H1 (cell line): ENCODE results near the gene CMSS1. TPM values are rescaled to one million over a fixed set of nuclear protein-coding genes. Genes with fewer than 3 reads are reported as not detected.

ENCODE experiments used
- CTCF ChIA-PET: fragments of 300-600 bp; sonication (Branson Sonifier 250); formaldehyde crosslinking; loops from one replicate; lab custom pipeline; 2021; ENCODE audit not compliant: partially characterized antibody; lab: Charles Lee
- POLR2A ChIA-PET: fragments of 300-600 bp; sonication (Branson Sonifier 250); formaldehyde crosslinking; loops from one replicate; lab custom pipeline; 2021; ENCODE audit warnings: inconsistent platforms; ENCODE audit not compliant: partially characterized antibody; lab: Charles Lee
- DNase-seq, 2 experiments: peaks; one replicate each; pipeline versions ENCODE4 v3.0.0 to v3.0.0-alpha.2; 2010 to 2022; ENCODE audit warnings: low spot score in 2 of 2, low read depth in 1 of 2, mixed read lengths in 1 of 2
- FAIRE-seq: peaks from 2 replicates; lab custom pipeline; 2011; peaks lifted over from hg19 to GRCh38; lab: Jason Lieb, UNC
- H2AFZ ChIP-seq: 2 replicates; pipeline ENCODE4 v1.8.1; 2012; ENCODE audit warnings: low read length, inconsistent platforms
- H2AK5ac ChIP-seq: 2 replicates; pipeline ENCODE4 v1.6.1; 2013; ENCODE audit warnings: low read depth, low read length
- H2BK120ac ChIP-seq: replicated peaks from 2 replicates; pipeline ENCODE3; 2013; ENCODE audit warnings: low read depth, low read length, inconsistent platforms
- H2BK12ac ChIP-seq: 2 replicates; pipeline ENCODE4 v1.6.1; 2013; ENCODE audit warnings: low read depth, low read length
- H2BK15ac ChIP-seq: 2 replicates; pipeline ENCODE4 v1.6.1; 2013; ENCODE audit warnings: low read length
- H2BK20ac ChIP-seq: 2 replicates; pipeline ENCODE4 v1.6.1; 2013; ENCODE audit warnings: low read length
- H2BK5ac ChIP-seq: 2 replicates; pipeline ENCODE4 v1.6.1; 2013; ENCODE audit warnings: low read depth, low read length
- H3K14ac ChIP-seq: 2 replicates; pipeline ENCODE4 v1.6.1; 2013; ENCODE audit warnings: inconsistent platforms; ENCODE audit not compliant: insufficient read length
- H3K18ac ChIP-seq: 2 replicates; pipeline ENCODE4 v1.6.1; 2013; ENCODE audit warnings: low read length; ENCODE audit errors: extremely low read depth
- H3K23ac ChIP-seq: 2 replicates; pipeline ENCODE4 v1.6.1; 2013; ENCODE audit warnings: inconsistent platforms; ENCODE audit not compliant: insufficient read length
- H3K23me2 ChIP-seq: 2 replicates; pipeline ENCODE4 v1.6.1; 2013; ENCODE audit warnings: low read depth, low read length
- H3K27ac ChIP-seq: 2 replicates; pipeline ENCODE4 v1.6.1; 2011; ENCODE audit warnings: low read depth, low read length, inconsistent platforms
- H3K27me3 ChIP-seq, 4 experiments: replicated peaks in 1 of 4; 1 replicate in 1 of 4; 2 replicates in 3 of 4; pipeline versions ENCODE4 v1.6.1 to v1.8.1; 2011 to 2013; ENCODE audit warnings: low read length in 3 of 4, mild to moderate bottlenecking in 3 of 4, inconsistent platforms in 2 of 4, mixed read lengths in 2 of 4, moderate library complexity in 1 of 4; ENCODE audit not compliant: control insufficient read depth in 3 of 4, insufficient read depth in 3 of 4; ENCODE audit errors: extremely low read depth in 1 of 4
- H3K36me3 ChIP-seq, 4 experiments: 2 replicates each; pipeline versions ENCODE4 v1.6.1 to v1.8.1; 2011 to 2013; ENCODE audit warnings: mild to moderate bottlenecking in 4 of 4, low read length in 3 of 4, moderate library complexity in 2 of 4, control low read depth in 1 of 4, inconsistent platforms in 1 of 4; ENCODE audit not compliant: insufficient read depth in 4 of 4, control insufficient read depth in 2 of 4
- H3K4ac ChIP-seq: replicated peaks from 2 replicates; pipeline ENCODE3; 2013; ENCODE audit warnings: low read length, low read depth, mixed read lengths, inconsistent platforms; ENCODE audit not compliant: insufficient read length
- H3K4me1 ChIP-seq, 4 experiments: replicated peaks in 1 of 4; 1 replicate in 1 of 4; 2 replicates in 3 of 4; pipeline versions ENCODE4 v1.6.1 to v1.8.1; 2011 to 2013; ENCODE audit warnings: low read length in 3 of 4, inconsistent platforms in 2 of 4, mixed read lengths in 1 of 4; ENCODE audit not compliant: insufficient read depth in 4 of 4, control insufficient read depth in 3 of 4
- H3K4me2 ChIP-seq, 2 experiments: 2 replicates each; pipeline versions ENCODE4 v1.6.1 to v1.8.1; 2011 to 2013; ENCODE audit warnings: low read depth in 2 of 2, low read length in 2 of 2, control low read depth in 1 of 2, inconsistent platforms in 1 of 2, mild to moderate bottlenecking in 1 of 2; ENCODE audit not compliant: insufficient read depth in 1 of 2
- H3K4me3 ChIP-seq, 4 experiments: fragments of 200-600, 300-600 bp in 1 of 4; sonication (generic), shearing (Covaris generic), sonication (Bioruptor Twin) in 1 of 4; 2 replicates each; pipeline versions ENCODE4 v1.5.1 to v1.8.1; 2011 to 2016; ENCODE audit warnings: low read length in 4 of 4, low read depth in 3 of 4, control low read depth in 2 of 4, inconsistent platforms in 2 of 4, mild to moderate bottlenecking in 2 of 4, mixed read lengths in 1 of 4, moderate library complexity in 1 of 4; ENCODE audit not compliant: insufficient read depth in 2 of 4; ENCODE audit errors: extremely low read depth in 1 of 4
- H3K56ac ChIP-seq: replicated peaks from 2 replicates; pipeline ENCODE3; 2013; ENCODE audit warnings: low read depth, mild to moderate bottlenecking, mixed read lengths, low read length, inconsistent platforms; ENCODE audit not compliant: insufficient read length
- H3K79me1 ChIP-seq: 2 replicates; pipeline ENCODE4 v1.6.1; 2013; ENCODE audit warnings: low read depth, low read length, control low read depth
- H3K79me2 ChIP-seq, 2 experiments: 2 replicates each; pipeline versions ENCODE4 v1.6.1 to v1.8.1; 2012 to 2013; ENCODE audit warnings: low read length in 2 of 2, mild to moderate bottlenecking in 2 of 2, inconsistent platforms in 1 of 2; ENCODE audit not compliant: insufficient read depth in 2 of 2, control insufficient read depth in 1 of 2
- H3K9ac ChIP-seq, 4 experiments: replicated peaks in 1 of 4; 1 replicate in 1 of 4; 2 replicates in 3 of 4; pipeline versions ENCODE4 v1.6.1 to v1.8.1; 2011 to 2013; ENCODE audit warnings: low read depth in 3 of 4, low read length in 3 of 4, control low read depth in 2 of 4, mild to moderate bottlenecking in 2 of 4, moderate library complexity in 2 of 4, inconsistent platforms in 1 of 4; ENCODE audit errors: extremely low read depth in 1 of 4
- H3K9me3 ChIP-seq, 2 experiments: 2 replicates each; pipeline versions ENCODE4 v1.6.1 to v1.8.1; 2012 to 2013; ENCODE audit warnings: mild to moderate bottlenecking in 2 of 2, moderate library complexity in 2 of 2, control low read depth in 1 of 2, inconsistent platforms in 1 of 2, low read depth in 1 of 2, low read length in 1 of 2, mixed read lengths in 1 of 2; ENCODE audit not compliant: insufficient read depth in 2 of 2
- H4K20me1 ChIP-seq, 2 experiments: replicated peaks in 1 of 2; 2 replicates each; pipeline versions ENCODE3 to v1.8.1; 2011 to 2013; ENCODE audit warnings: inconsistent platforms in 2 of 2, low read length in 2 of 2, mild to moderate bottlenecking in 1 of 2; ENCODE audit not compliant: insufficient read depth in 2 of 2, control insufficient read depth in 1 of 2
- H4K5ac ChIP-seq: 2 replicates; pipeline ENCODE4 v1.6.1; 2013; ENCODE audit warnings: low read length, low read depth, mixed read lengths, inconsistent platforms; ENCODE audit not compliant: insufficient read length
- H4K8ac ChIP-seq: 2 replicates; pipeline ENCODE4 v1.8.0; 2013; ENCODE audit warnings: mild to moderate bottlenecking, moderate library complexity, low read length, inconsistent platforms; ENCODE audit not compliant: insufficient read depth; ENCODE audit errors: extremely low read depth
- H4K91ac ChIP-seq: replicated peaks from 2 replicates; pipeline ENCODE3; 2013; ENCODE audit warnings: low read length, mixed read lengths, inconsistent platforms; ENCODE audit not compliant: insufficient read length
- ATF3 ChIP-seq: IDR thresholded peaks from 2 replicates; pipeline ENCODE4 v1.6.1; 2011; ENCODE audit warnings: low read depth, mild to moderate bottlenecking, low read length; ENCODE audit not compliant: insufficient read depth
- CTBP2 ChIP-seq: IDR thresholded peaks from 2 replicates; pipeline ENCODE4 v1.7.0; 2011; ENCODE audit warnings: borderline replicate concordance, mild to moderate bottlenecking, moderate library complexity, mixed read lengths, low read length; ENCODE audit not compliant: insufficient read depth, insufficient read length
- EP300 ChIP-seq, 2 experiments: IDR thresholded peaks; 1 replicate in 1 of 2; 2 replicates in 1 of 2; pipeline ENCODE4 v1.6.1; 2011 to 2012; ENCODE audit warnings: low read depth in 2 of 2, low read length in 2 of 2, mild to moderate bottlenecking in 2 of 2, borderline replicate concordance in 1 of 2, inconsistent platforms in 1 of 2, moderate library complexity in 1 of 2
- FOSL1 ChIP-seq: IDR thresholded peaks from 2 replicates; pipeline ENCODE4 v1.6.1; 2011; ENCODE audit warnings: mild to moderate bottlenecking, low read depth, low read length, moderate library complexity; ENCODE audit not compliant: insufficient read depth
- GTF2F1 ChIP-seq: IDR thresholded peaks from 2 replicates; pipeline ENCODE4 v1.6.1; 2012; ENCODE audit warnings: low read depth, low read length, improper control_type of control experiment, borderline replicate concordance
- HDAC6 ChIP-seq: IDR thresholded peaks from one replicate; pipeline ENCODE4 v1.7.1; 2012; ENCODE audit warnings: low read depth, mild to moderate bottlenecking, inconsistent platforms, low read length, moderate library complexity
- KDM5A ChIP-seq: fragments of 200-600 bp; IDR thresholded peaks from 2 replicates; pipeline ENCODE4 v1.7.1; 2012; ENCODE audit warnings: mild to moderate bottlenecking, low read length, inconsistent platforms, mixed read lengths
- PHF8 ChIP-seq: fragments of 200-600 bp; sonication (generic); conservative IDR thresholded peaks from 2 replicates; pipeline ENCODE4 v1.7.1; 2012; ENCODE audit warnings: low read depth, mild to moderate bottlenecking, inconsistent platforms, low read length, moderate library complexity
- RAD21 ChIP-seq, 2 experiments: IDR thresholded peaks in 1 of 2; conservative IDR thresholded peaks in 1 of 2; 2 replicates each; pipeline ENCODE4 v1.6.1; 2011; ENCODE audit warnings: low read depth in 2 of 2, low read length in 2 of 2, improper control_type of control experiment in 1 of 2, inconsistent platforms in 1 of 2, mild to moderate bottlenecking in 1 of 2, moderate library complexity in 1 of 2
- RXRA ChIP-seq: IDR thresholded peaks from 2 replicates; pipeline ENCODE4 v1.6.1; 2011; ENCODE audit warnings: low read depth, mild to moderate bottlenecking, low read length, moderate library complexity; ENCODE audit not compliant: insufficient read depth
- SIN3A ChIP-seq, 2 experiments: IDR thresholded peaks in 1 of 2; conservative IDR thresholded peaks in 1 of 2; 2 replicates each; pipeline ENCODE4 v1.6.1; 2011 to 2012; ENCODE audit warnings: low read length in 2 of 2, improper control_type of control experiment in 1 of 2, low read depth in 1 of 2, mild to moderate bottlenecking in 1 of 2
- TAF1 ChIP-seq: IDR thresholded peaks from 2 replicates; pipeline ENCODE4 v1.6.1; 2011; ENCODE audit warnings: mild to moderate bottlenecking, low read depth, low read length
- whole genome bisulfite sequencing, 2 experiments: shearing (Covaris generic) in 1 of 2; methylation state at CpG; one replicate each; pipeline versions ENCODE4 v1.1.6 to v1.1.7; 2013 to 2015; ENCODE audit warnings: low lambda C conversion rate in 2 of 2, mixed read lengths in 2 of 2, inconsistent platforms in 1 of 2, low coverage in 1 of 2, missing lambda C conversion rate in 1 of 2; ENCODE audit not compliant: insufficient replicate concordance in 2 of 2, insufficient coverage in 1 of 2, insufficient read length in 1 of 2; ENCODE audit errors: extremely low coverage in 1 of 2, missing lambda C conversion rate in 1 of 2; 5-methylcytosine and 5-hydroxymethylcytosine counted together
- polyA plus RNA-seq, 7 experiments: library from polyadenylated mRNA; depleted of rRNA in 3 of 7; stranded (reverse) in 5 of 7; unstranded in 2 of 7; fragments of >200 nt in 5 of 7; fragments of 200-250 nt in 2 of 7; gene quantifications; 1 replicate in 5 of 7; 2 replicates in 1 of 7; 4 replicates in 1 of 7; pipeline versions ENCODE4 v1.2.1 to v1.2.3, GENCODE V29; 2011 to 2013; ENCODE audit warnings: missing spikeins in 2 of 7, mixed read lengths in 2 of 7
- total RNA-seq: library from RNA; stranded (reverse); fragmentation: NEBNext Ultra II Directional; extraction: Animal tissue kit (Norgen Biotek cat#: 25700); gene quantifications from 2 replicates; pipeline ENCODE4 v1.2.1, GENCODE V29; 2021

Gene CMSS1
- total and polyA plus RNA-seq, 2 of the 8 experiments (the other 6 are each of a cell fraction or from before 2014, with no cell fraction given), result 15.2 to 75.1 TPM

GRCh38 chr3:100197876-100198275 is 380.2 kb downstream of the CMSS1 start:
- no peak overlapping the region for H4K91ac ChIP-seq
- no peak overlapping the region for H3K27ac ChIP-seq
- no peaks in the 10 kb centered on the region for H3K79me1 ChIP-seq
- H2AFZ ChIP-seq, result no peak overlapping the region
- no peak overlapping the region for H3K56ac ChIP-seq
- no peak overlapping the region; the same call in 1 of the 2 replicates for H4K8ac ChIP-seq
- H3K23ac ChIP-seq, result no peak overlapping the region
- no peaks in the 10 kb centered on the region for H3K4me1 ChIP-seq
- no peaks in the 10 kb centered on the region; a peak in 1 of 8 replicates for H3K36me3 ChIP-seq
- H2BK20ac ChIP-seq, result no peak overlapping the region
- no peak overlapping the region for H4K5ac ChIP-seq
- H2BK120ac ChIP-seq, result no peak overlapping the region
- POLR2A ChIA-PET, result no interaction called here
- H3K23me2 ChIP-seq, result no peaks in the 10 kb centered on the region
- H3K27me3 ChIP-seq, result no peaks in the 10 kb centered on the region
- no peak overlapping the region for H2AK5ac ChIP-seq
- no peak overlapping the region for H3K18ac ChIP-seq
- no peak overlapping the region for H3K4ac ChIP-seq
- no peak overlapping the region for H2BK12ac ChIP-seq
- 84% methylated on average over 8 of the region's 8 CpGs; no CpG with 5 or more reads in 1 of the 2 experiments for WGBS, 2 experiments
- H3K4me3 ChIP-seq, result no peak overlapping the region
- CTCF ChIA-PET, result interaction anchor here (0.8 to 0.9 kb wide), 2 partner anchors 57 to 141 kb away, joined by 3 to 4 read pairs; no protein-coding TSS in a partner anchor
- FAIRE-seq (no peak), DNase-seq (no peak)
- H2BK5ac ChIP-seq, result no peak overlapping the region
- no peak for TF ChIP-seq EP300 (IDR thresholded peaks at IDR 0.05; ENCODE audit: borderline replicate concordance in 1 of 2, low read depth in 2 of 2, low read length in 2 of 2)
- TF ChIP-seq ATF3, result no peak
- no peak for TF ChIP-seq CTBP2
- no peak for TF ChIP-seq GTF2F1
- TF ChIP-seq TAF1, result no peak
- TF ChIP-seq RXRA, result no peak
- TF ChIP-seq FOSL1, result no peak
- no peak for TF ChIP-seq RAD21 (IDR thresholded peaks at IDR 0.05 in 1 of 2, conservative IDR thresholded peaks at IDR 0.05 in 1 of 2; ENCODE audit: low read depth in 2 of 2, low read length in 2 of 2)
- TF ChIP-seq PHF8, result no peak
- no peak for TF ChIP-seq SIN3A (conservative IDR thresholded peaks at IDR 0.05 in 1 of 2, IDR thresholded peaks at IDR 0.05 in 1 of 2; ENCODE audit: low read depth in 1 of 2, low read length in 2 of 2)
- no peak for TF ChIP-seq KDM5A
- TF ChIP-seq HDAC6, result no peak
- H3K4me2 ChIP-seq, result no peak overlapping the region
- no peak overlapping the region for H3K9ac ChIP-seq
- no peaks in the 10 kb centered on the region for H3K79me2 ChIP-seq
- H3K14ac ChIP-seq, result no peak overlapping the region
- H3K9me3 ChIP-seq, result peaks cover 0 to 4% of the 10 kb centered on the region in 2 experiments; a peak in 1 of 4 replicates
- H2BK15ac ChIP-seq, result no peak overlapping the region
- no peaks in the 10 kb centered on the region for H4K20me1 ChIP-seq
